Vagina (tissue), 2 donors: Measurements from ENCODE around the gene INSRR. TPM values are rescaled to one million over a fixed set of nuclear protein-coding genes. Genes with fewer than 3 reads are reported as not detected.

ENCODE experiments used
- DNase-seq, 2 donors: peaks; one replicate each; pipeline ENCODE4 v3.0.0-alpha.2; 2017; ENCODE audit errors: extremely low spot score in 2 of 2
- H3K27ac ChIP-seq: fragments of 200-600 bp; sonication (generic); one replicate; pipeline ENCODE4 v1.5.1; 2019
- H3K27me3 ChIP-seq: fragments of 200-600 bp; sonication (generic); one replicate; pipeline ENCODE4 v1.5.1; 2019
- H3K36me3 ChIP-seq, 2 donors: fragments of 200-600 bp; sonication (generic); one replicate each; pipeline ENCODE4 v1.5.1; 2017 to 2019
- H3K4me1 ChIP-seq: fragments of 200-600 bp; sonication (generic); one replicate; pipeline ENCODE4 v1.5.1; 2019
- H3K4me3 ChIP-seq, 2 donors: fragments of 200-600 bp; sonication (generic); 1 replicate in 1 of 2; 2 replicates in 1 of 2; pipeline ENCODE4 v1.5.1; 2016 to 2019
- H3K9me3 ChIP-seq: fragments of 200-600 bp; sonication (generic); one replicate; pipeline ENCODE4 v1.5.1; 2019
- CTCF ChIP-seq, 3 experiments: fragments of 450-650 bp in 2 of 3; fragments of 200-600 bp in 1 of 3; sonication (generic) in 1 of 3; IDR thresholded peaks; one replicate each; pipeline ENCODE4 v1.5.1; 2017 to 2019; ENCODE audit warnings: antibody characterized with exemption in 3 of 3, mild to moderate bottlenecking in 2 of 3, moderate library complexity in 2 of 3
- POLR2A ChIP-seq, 2 donors: fragments of 450-650 bp; IDR thresholded peaks; one replicate each; pipeline ENCODE4 v1.6.1; 2017; ENCODE audit warnings: antibody characterized with exemption in 2 of 2, mild to moderate bottlenecking in 2 of 2, moderate library complexity in 2 of 2
- POLR2AphosphoS5 ChIP-seq, 2 donors: sonication (generic); formaldehyde crosslinking; IDR thresholded peaks; one replicate each; pipeline ENCODE4 v1.9.0; 2017; ENCODE audit warnings: antibody characterized with exemption in 2 of 2, mild to moderate bottlenecking in 2 of 2, low read depth in 1 of 2; ENCODE audit not compliant: insufficient read depth in 1 of 2
- intact Hi-C: fragments of 100-400 bp; cut with DNase I; formaldehyde crosslinking; loops from one replicate; pipeline ENCODE4 v1.15.1; 2023
- total RNA-seq: library from RNA; depleted of rRNA; stranded (reverse); fragments of >200 nt; gene quantifications from one replicate; pipeline ENCODE4 v1.2.3, GENCODE V29; 2016

The INSRR gene
- total RNA-seq, 1 donor from 2014 or later: not detected

- Histone ChIP-seq H3K27ac (no peak overlapping the region), H3K4me1 (no peaks in the 10 kb centered on the region), H3K36me3 (peaks cover 0 to 72% of the 10 kb centered on the region in 2 donors), H3K4me3 (no peak overlapping the region), H3K27me3 (no peaks in the 10 kb centered on the region), H3K9me3 (no peaks in the 10 kb centered on the region)
- DNase-seq: no peak
- intact Hi-C loops: no loop called here
- TF ChIP-seq POLR2A (IDR thresholded peaks at IDR 0.05) (no peak), POLR2AphosphoS5 (IDR thresholded peaks at IDR 0.05; ENCODE audit: insufficient read depth in 1 of 2, low read depth in 1 of 2) (no peak), CTCF (IDR thresholded peaks at IDR 0.05) (no peak)
These were observed 64.2 kb downstream of the INSRR start for GRCh38 chr1:156794506-156795373.

Other genes starting within 250 kb of the INSRR start
- not detected for gene HAPLN2, start 239.7 kb downstream of the INSRR start, total RNA-seq
- 2.0 TPM for gene BCAN, start 217.0 kb downstream of the INSRR start, total RNA-seq
- 16.0 TPM for gene NES, start 181.7 kb downstream of the INSRR start, total RNA-seq
- 97.7 TPM for gene CRABP2, start 153.5 kb downstream of the INSRR start, total RNA-seq
- gene METTL25B, start 130.6 kb downstream of the INSRR start, total RNA-seq: 17.7 TPM
- gene ISG20L2, start 130.4 kb downstream of the INSRR start, total RNA-seq: 12.8 TPM
- 40.0 TPM for gene MRPL24, start 118.0 kb downstream of the INSRR start, total RNA-seq
- 154 TPM for gene HDGF, start 107.4 kb downstream of the INSRR start, total RNA-seq
- 30.4 TPM for gene PRCC, start 91.6 kb downstream of the INSRR start, total RNA-seq
- 4.9 TPM for gene SH2D2A, start 42.3 kb downstream of the INSRR start, total RNA-seq
- gene NTRK1, start 1.7 kb upstream of the INSRR start, total RNA-seq: 2.9 TPM
- 11.5 TPM for gene PEAR1, start 34.6 kb upstream of the INSRR start, total RNA-seq
- gene LRRC71, start 61.5 kb upstream of the INSRR start, total RNA-seq: not detected
- 29.2 TPM for gene ARHGEF11, start 186.6 kb upstream of the INSRR start, total RNA-seq
- not detected for gene ETV3L, start 240.7 kb upstream of the INSRR start, total RNA-seq